ENCODE data around the gene ITIH1.

The ITIH1 gene

GRCh38 chr3:52809149-52809548 is 31.8 kb downstream of the ITIH1 start:
- Histone ChIP-seq H3K9me3 (ENCODE audit: low read length) (no peaks in the 10 kb centered on the region), H3K27me3 (ENCODE audit: control insufficient read depth in 1 of 2, insufficient read depth in 2 of 2, low read length in 2 of 2) (peaks cover 0 to 5% of the 10 kb centered on the region in 2 donors), H3K4me3 (ENCODE audit: low read depth in 1 of 2, low read length in 2 of 2) (no peak overlapping the region), H3K36me3 (ENCODE audit: insufficient read depth, low read length) (no peaks in the 10 kb centered on the region), H3K9ac (ENCODE audit: low read length) (no peak overlapping the region), H3K27ac (ENCODE audit: low read depth, low read length) (no peak overlapping the region), H3K4me1 (ENCODE audit: insufficient read depth, low read length) (no peaks in the 10 kb centered on the region)

GRCh38 chr3:52809662-52810377 is 32.4 kb downstream of the ITIH1 start:
- no peaks in the 10 kb centered on the region for H3K9me3 ChIP-seq (ENCODE audit: low read length)
- H3K27ac ChIP-seq (ENCODE audit: low read depth, low read length): no peak overlapping the region
- no peak overlapping the region for H3K9ac ChIP-seq (ENCODE audit: low read length)
- no peak overlapping the region for H3K4me3 ChIP-seq (ENCODE audit: low read depth in 1 of 2, low read length in 2 of 2)
- H3K4me1 ChIP-seq (ENCODE audit: insufficient read depth, low read length): no peaks in the 10 kb centered on the region
- peaks cover 0 to 5% of the 10 kb centered on the region in 2 donors for H3K27me3 ChIP-seq (ENCODE audit: control insufficient read depth in 1 of 2, insufficient read depth in 2 of 2, low read length in 2 of 2)
- no peaks in the 10 kb centered on the region for H3K36me3 ChIP-seq (ENCODE audit: insufficient read depth, low read length)

- Histone ChIP-seq H3K4me1 (ENCODE audit: insufficient read depth, low read length) (no peaks in the 10 kb centered on the region), H3K36me3 (ENCODE audit: insufficient read depth, low read length) (no peaks in the 10 kb centered on the region), H3K4me3 (ENCODE audit: low read depth in 1 of 2, low read length in 2 of 2) (no peak overlapping the region), H3K27ac (ENCODE audit: low read depth, low read length) (no peak overlapping the region), H3K9me3 (ENCODE audit: low read length) (no peaks in the 10 kb centered on the region), H3K27me3 (ENCODE audit: control insufficient read depth in 1 of 2, insufficient read depth in 2 of 2, low read length in 2 of 2) (peaks cover 0 to 2% of the 10 kb centered on the region in 2 donors), H3K9ac (ENCODE audit: low read length) (no peak overlapping the region)
Observed at GRCh38 chr3:52810923-52811322, 33.5 kb downstream of the ITIH1 start.

- no peaks in the 10 kb centered on the region for H3K36me3 ChIP-seq (ENCODE audit: insufficient read depth, low read length)
- H3K4me1 ChIP-seq (ENCODE audit: insufficient read depth, low read length): no peaks in the 10 kb centered on the region
- H3K27ac ChIP-seq (ENCODE audit: low read depth, low read length): no peak overlapping the region
- H3K9ac ChIP-seq (ENCODE audit: low read length): no peak overlapping the region
- no peaks in the 10 kb centered on the region for H3K9me3 ChIP-seq (ENCODE audit: low read length)
- H3K27me3 ChIP-seq (ENCODE audit: control insufficient read depth in 1 of 2, insufficient read depth in 2 of 2, low read length in 2 of 2): no peaks in the 10 kb centered on the region
- H3K4me3 ChIP-seq (ENCODE audit: low read depth in 1 of 2, low read length in 2 of 2): no peak overlapping the region
Observed at GRCh38 chr3:52811452-52812011, 34.1 kb downstream of the ITIH1 start.

GRCh38 chr3:52813810-52814209 is 36.4 kb downstream of the ITIH1 start:
- Histone ChIP-seq H3K9me3 (ENCODE audit: low read length) (no peaks in the 10 kb centered on the region), H3K9ac (ENCODE audit: low read length) (no peak overlapping the region), H3K4me1 (ENCODE audit: insufficient read depth, low read length) (no peaks in the 10 kb centered on the region), H3K27me3 (ENCODE audit: control insufficient read depth in 1 of 2, insufficient read depth in 2 of 2, low read length in 2 of 2) (no peaks in the 10 kb centered on the region), H3K36me3 (ENCODE audit: insufficient read depth, low read length) (no peaks in the 10 kb centered on the region), H3K27ac (ENCODE audit: low read depth, low read length) (no peak overlapping the region), H3K4me3 (ENCODE audit: low read depth in 1 of 2, low read length in 2 of 2) (no peak overlapping the region)

- Histone ChIP-seq H3K36me3 (ENCODE audit: insufficient read depth, low read length) (no peaks in the 10 kb centered on the region), H3K9ac (ENCODE audit: low read length) (no peak overlapping the region), H3K9me3 (ENCODE audit: low read length) (no peaks in the 10 kb centered on the region)
Observed at GRCh38 chr3:52816199-52816598, 38.8 kb downstream of the ITIH1 start.

GRCh38 chr3:52816654-52817053 is 39.3 kb downstream of the ITIH1 start:
- H3K9me3 ChIP-seq (ENCODE audit: low read length): no peaks in the 10 kb centered on the region
- H3K4me1 ChIP-seq (ENCODE audit: insufficient read depth, low read length): no peaks in the 10 kb centered on the region
- H3K27me3 ChIP-seq (ENCODE audit: control insufficient read depth in 1 of 2, insufficient read depth in 2 of 2, low read length in 2 of 2): no peaks in the 10 kb centered on the region
- H3K36me3 ChIP-seq (ENCODE audit: insufficient read depth, low read length): no peaks in the 10 kb centered on the region
- no peak overlapping the region for H3K27ac ChIP-seq (ENCODE audit: low read depth, low read length)
- H3K4me3 ChIP-seq (ENCODE audit: low read depth in 1 of 2, low read length in 2 of 2): no peak overlapping the region
- H3K9ac ChIP-seq (ENCODE audit: low read length): no peak overlapping the region

More at GRCh38 chr3:52816199-52816598, 38.8 kb downstream of the ITIH1 start:
- no peaks in the 10 kb centered on the region for H3K27me3 ChIP-seq (ENCODE audit: control insufficient read depth in 1 of 2, insufficient read depth in 2 of 2, low read length in 2 of 2)
- H3K4me3 ChIP-seq (ENCODE audit: low read depth in 1 of 2, low read length in 2 of 2): no peak overlapping the region
- no peak overlapping the region for H3K27ac ChIP-seq (ENCODE audit: low read depth, low read length)
- H3K4me1 ChIP-seq (ENCODE audit: insufficient read depth, low read length): no peaks in the 10 kb centered on the region

- Histone ChIP-seq H3K27me3 (ENCODE audit: control insufficient read depth in 1 of 2, insufficient read depth in 2 of 2, low read length in 2 of 2) (no peaks in the 10 kb centered on the region), H3K4me1 (ENCODE audit: insufficient read depth, low read length) (no peaks in the 10 kb centered on the region), H3K9ac (ENCODE audit: low read length) (no peak overlapping the region), H3K27ac (ENCODE audit: low read depth, low read length) (no peak overlapping the region), H3K9me3 (ENCODE audit: low read length) (no peaks in the 10 kb centered on the region), H3K4me3 (ENCODE audit: low read depth in 1 of 2, low read length in 2 of 2) (no peak overlapping the region), H3K36me3 (ENCODE audit: insufficient read depth, low read length) (no peaks in the 10 kb centered on the region)
Observed at GRCh38 chr3:52817221-52817620, 39.8 kb downstream of the ITIH1 start.

GRCh38 chr3:52817860-52818259 is 40.5 kb downstream of the ITIH1 start:
- no peak overlapping the region for H3K27ac ChIP-seq (ENCODE audit: low read depth, low read length)
- H3K9me3 ChIP-seq (ENCODE audit: low read length): no peaks in the 10 kb centered on the region
- no peak overlapping the region for H3K9ac ChIP-seq (ENCODE audit: low read length)
- no peak overlapping the region for H3K4me3 ChIP-seq (ENCODE audit: low read depth in 1 of 2, low read length in 2 of 2)
- no peaks in the 10 kb centered on the region for H3K27me3 ChIP-seq (ENCODE audit: control insufficient read depth in 1 of 2, insufficient read depth in 2 of 2, low read length in 2 of 2)
- no peaks in the 10 kb centered on the region for H3K36me3 ChIP-seq (ENCODE audit: insufficient read depth, low read length)
- no peaks in the 10 kb centered on the region for H3K4me1 ChIP-seq (ENCODE audit: insufficient read depth, low read length)

GRCh38 chr3:52819936-52820335 is 42.5 kb downstream of the ITIH1 start:
- no peak overlapping the region for H3K4me3 ChIP-seq (ENCODE audit: low read depth in 1 of 2, low read length in 2 of 2)
- H3K27me3 ChIP-seq (ENCODE audit: control insufficient read depth in 1 of 2, insufficient read depth in 2 of 2, low read length in 2 of 2): no peaks in the 10 kb centered on the region
- H3K9me3 ChIP-seq (ENCODE audit: low read length): no peaks in the 10 kb centered on the region
- no peaks in the 10 kb centered on the region for H3K4me1 ChIP-seq (ENCODE audit: insufficient read depth, low read length)
- H3K36me3 ChIP-seq (ENCODE audit: insufficient read depth, low read length): no peaks in the 10 kb centered on the region
- no peak overlapping the region for H3K27ac ChIP-seq (ENCODE audit: low read depth, low read length)
- H3K9ac ChIP-seq (ENCODE audit: low read length): no peak overlapping the region

- Histone ChIP-seq H3K9ac (ENCODE audit: low read length) (no peak overlapping the region), H3K9me3 (ENCODE audit: low read length) (no peaks in the 10 kb centered on the region), H3K36me3 (ENCODE audit: insufficient read depth, low read length) (no peaks in the 10 kb centered on the region), H3K4me1 (ENCODE audit: insufficient read depth, low read length) (no peaks in the 10 kb centered on the region), H3K27me3 (ENCODE audit: control insufficient read depth in 1 of 2, insufficient read depth in 2 of 2, low read length in 2 of 2) (no peaks in the 10 kb centered on the region), H3K4me3 (ENCODE audit: low read depth in 1 of 2, low read length in 2 of 2) (no peak overlapping the region), H3K27ac (ENCODE audit: low read depth, low read length) (no peak overlapping the region)
Observed at GRCh38 chr3:52820736-52821135, 43.3 kb downstream of the ITIH1 start.

- H3K9me3 ChIP-seq (ENCODE audit: low read length): no peaks in the 10 kb centered on the region
- H3K4me1 ChIP-seq (ENCODE audit: insufficient read depth, low read length): no peaks in the 10 kb centered on the region
- H3K9ac ChIP-seq (ENCODE audit: low read length): no peak overlapping the region
- no peak overlapping the region for H3K27ac ChIP-seq (ENCODE audit: low read depth, low read length)
- no peak overlapping the region for H3K4me3 ChIP-seq (ENCODE audit: low read depth in 1 of 2, low read length in 2 of 2)
- no peaks in the 10 kb centered on the region for H3K36me3 ChIP-seq (ENCODE audit: insufficient read depth, low read length)
- H3K27me3 ChIP-seq (ENCODE audit: control insufficient read depth in 1 of 2, insufficient read depth in 2 of 2, low read length in 2 of 2): no peaks in the 10 kb centered on the region
Observed at GRCh38 chr3:52822363-52822762, 45.0 kb downstream of the ITIH1 start.

All from muscle layer of colon (tissue), 2 donors.